Stimulated activated CD8-positive, alpha-beta memory T cell treated with anti-CD3 and anti-CD28 coated beads, Interleukin-4, amount 100 ng/mL, for 48 hours (primary cell): ENCODE measurements around the gene TMEM132A.

Experiments
- DNase-seq: peaks from one replicate; pipeline ENCODE4 v3.0.0-alpha.2; 2020

TMEM132A gene, protein sequence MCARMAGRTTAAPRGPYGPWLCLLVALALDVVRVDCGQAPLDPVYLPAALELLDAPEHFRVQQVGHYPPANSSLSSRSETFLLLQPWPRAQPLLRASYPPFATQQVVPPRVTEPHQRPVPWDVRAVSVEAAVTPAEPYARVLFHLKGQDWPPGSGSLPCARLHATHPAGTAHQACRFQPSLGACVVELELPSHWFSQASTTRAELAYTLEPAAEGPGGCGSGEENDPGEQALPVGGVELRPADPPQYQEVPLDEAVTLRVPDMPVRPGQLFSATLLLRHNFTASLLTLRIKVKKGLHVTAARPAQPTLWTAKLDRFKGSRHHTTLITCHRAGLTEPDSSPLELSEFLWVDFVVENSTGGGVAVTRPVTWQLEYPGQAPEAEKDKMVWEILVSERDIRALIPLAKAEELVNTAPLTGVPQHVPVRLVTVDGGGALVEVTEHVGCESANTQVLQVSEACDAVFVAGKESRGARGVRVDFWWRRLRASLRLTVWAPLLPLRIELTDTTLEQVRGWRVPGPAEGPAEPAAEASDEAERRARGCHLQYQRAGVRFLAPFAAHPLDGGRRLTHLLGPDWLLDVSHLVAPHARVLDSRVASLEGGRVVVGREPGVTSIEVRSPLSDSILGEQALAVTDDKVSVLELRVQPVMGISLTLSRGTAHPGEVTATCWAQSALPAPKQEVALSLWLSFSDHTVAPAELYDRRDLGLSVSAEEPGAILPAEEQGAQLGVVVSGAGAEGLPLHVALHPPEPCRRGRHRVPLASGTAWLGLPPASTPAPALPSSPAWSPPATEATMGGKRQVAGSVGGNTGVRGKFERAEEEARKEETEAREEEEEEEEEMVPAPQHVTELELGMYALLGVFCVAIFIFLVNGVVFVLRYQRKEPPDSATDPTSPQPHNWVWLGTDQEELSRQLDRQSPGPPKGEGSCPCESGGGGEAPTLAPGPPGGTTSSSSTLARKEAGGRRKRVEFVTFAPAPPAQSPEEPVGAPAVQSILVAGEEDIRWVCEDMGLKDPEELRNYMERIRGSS

GRCh38 chr11:60924110-60924905 lies at the start of gene TMEM132A:
TMEM132A (plus strand) TSS chr11:60924460; CDS start chr11:60924634, 174 bp downstream.
- peak; percentile 46 for DNase-seq

DNA sequence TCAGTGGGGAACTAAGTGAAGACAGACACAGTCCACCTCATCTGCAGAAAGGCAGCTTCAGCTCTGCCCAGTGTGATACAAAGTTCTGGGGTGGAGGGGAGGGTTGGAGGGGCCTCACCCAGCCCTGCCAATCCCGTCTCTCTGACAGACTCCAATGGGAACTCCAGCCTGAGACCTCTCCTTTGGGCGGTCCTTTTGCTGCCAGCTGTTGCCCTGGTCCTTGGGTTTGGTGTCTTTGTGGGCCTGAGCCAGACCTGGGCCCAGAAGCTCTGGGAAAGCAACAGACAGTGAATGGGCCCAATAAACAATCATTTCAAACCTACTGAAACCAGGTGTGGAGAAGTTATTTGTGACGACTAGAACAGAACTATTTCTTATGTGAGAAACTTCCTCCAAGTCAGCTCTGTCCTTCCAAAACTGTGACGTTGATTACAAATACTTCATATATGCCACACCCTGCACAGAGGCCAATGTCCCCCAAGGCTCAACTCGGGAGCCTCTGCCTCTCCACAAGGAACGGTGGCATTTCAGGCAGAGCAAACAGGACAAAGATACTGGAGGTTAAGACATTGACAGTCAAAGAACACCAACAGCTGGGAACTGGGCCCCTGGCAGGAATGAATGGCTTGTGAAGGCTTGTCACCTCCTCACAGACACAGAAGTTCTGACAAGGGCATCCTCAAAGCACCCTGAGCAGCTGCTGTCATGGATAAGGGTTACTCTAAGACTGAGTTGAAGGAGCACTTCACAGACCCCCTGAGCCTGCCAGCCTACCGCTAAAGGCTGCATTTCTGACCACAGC lies 48.7 kb upstream of the TMEM132A start:
- no peak for DNase-seq

GRCh38 chr11:60876168-60876485 lies 48.1 kb upstream of the TMEM132A start:
- DNase-seq = no peak

DNA sequence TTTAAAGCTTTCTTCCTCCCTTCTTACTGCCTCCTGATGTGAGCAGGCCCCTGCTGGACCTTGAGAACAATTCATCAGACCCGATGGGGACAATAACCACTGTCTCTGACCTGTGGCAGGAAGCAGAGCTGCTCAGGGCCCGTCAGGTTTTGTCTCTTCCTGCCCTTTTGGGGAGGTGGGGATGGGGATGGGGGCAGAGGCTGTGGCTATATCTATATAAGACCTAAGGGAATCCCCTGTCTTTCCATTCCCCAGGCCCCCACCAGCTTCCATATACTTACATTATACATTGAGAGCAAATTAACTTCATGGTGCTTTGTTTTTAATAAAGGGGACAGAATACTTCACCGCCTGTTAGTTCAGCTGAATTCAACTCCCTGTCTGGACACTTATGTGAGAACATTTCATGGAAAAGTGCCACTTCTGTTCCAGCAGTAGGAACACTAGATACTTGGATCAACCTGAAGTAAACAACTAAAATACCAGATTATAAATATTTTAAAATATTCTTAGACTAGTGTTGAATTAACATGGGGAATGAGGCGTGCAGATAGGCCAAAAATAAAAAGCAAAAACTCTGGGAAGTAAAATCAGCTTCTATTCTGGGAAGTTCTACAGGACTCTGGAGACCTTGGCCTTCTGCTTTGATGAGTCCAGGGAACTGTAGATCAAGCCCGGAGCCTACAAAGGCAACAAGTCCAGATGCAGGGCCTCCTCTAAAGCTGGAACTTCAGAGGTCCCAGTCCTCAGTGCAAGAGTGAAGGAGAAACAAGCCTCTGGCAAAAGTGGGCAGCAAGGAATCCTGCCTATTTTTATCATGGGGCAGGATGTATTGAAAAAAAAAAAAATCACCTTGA lies 45.8 kb upstream of the TMEM132A start:
- no peak for DNase-seq

DNA sequence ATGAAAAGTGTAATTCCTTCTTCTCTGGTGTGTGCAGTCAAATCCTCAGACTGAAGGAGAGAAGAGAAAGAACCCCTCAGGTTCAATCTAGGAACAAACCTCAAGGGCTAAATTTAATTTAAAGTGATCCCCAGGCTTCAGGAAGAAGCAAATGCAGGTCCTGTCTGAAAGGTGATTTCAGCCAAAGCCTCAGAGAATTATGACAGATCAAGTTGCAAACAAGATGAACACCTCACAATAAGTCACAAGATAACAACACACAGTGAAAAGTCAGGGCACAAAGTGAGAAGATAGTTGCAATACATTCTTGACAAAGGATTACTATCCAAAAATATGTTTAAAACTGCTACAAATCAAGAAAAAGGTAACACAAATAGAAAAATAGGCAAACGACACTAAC lies 45.2 kb upstream of the TMEM132A start:
- no peak for DNase-seq

- DNase-seq = no peak
Observed at GRCh38 chr11:60879971-60880588, 44.2 kb upstream of the TMEM132A start.

DNA sequence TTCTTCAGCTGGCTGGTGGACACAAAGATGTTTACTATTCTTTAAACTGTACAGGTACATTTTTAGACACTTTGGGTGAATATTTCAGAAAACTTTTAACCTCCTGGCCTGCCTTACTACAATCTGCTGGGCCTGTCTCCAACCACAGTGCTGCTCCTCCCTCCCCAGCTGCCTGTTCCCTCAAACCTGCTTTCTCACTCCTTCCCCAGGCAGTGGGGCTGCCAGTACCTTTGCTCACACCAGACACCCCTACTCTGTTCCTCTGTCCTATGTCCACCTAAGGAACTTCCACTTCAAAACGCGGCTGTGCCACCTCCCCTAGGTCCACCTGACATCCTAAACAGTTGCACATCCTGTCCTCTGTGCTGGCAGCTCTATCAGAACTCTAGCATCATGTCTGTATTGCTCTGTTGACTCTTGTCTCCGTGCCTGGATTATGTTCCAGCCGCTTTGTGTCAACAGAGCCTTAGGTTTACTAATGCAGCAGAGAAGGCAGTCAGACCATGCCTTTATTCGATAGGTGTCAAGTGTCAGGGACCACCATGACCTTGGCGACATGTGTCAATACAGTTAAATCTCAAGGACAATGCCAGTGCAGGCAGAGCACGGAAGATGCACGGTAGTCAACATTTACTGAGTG lies 43.5 kb upstream of the TMEM132A start:
- no peak for DNase-seq

GRCh38 chr11:60887556-60887955 lies 36.7 kb upstream of the TMEM132A start:
- DNase-seq = peak; percentile 67

GRCh38 chr11:60889869-60890311 lies 34.4 kb upstream of the TMEM132A start:
- DNase-seq = no peak

- no peak for DNase-seq
Observed at GRCh38 chr11:60890696-60891095, 33.6 kb upstream of the TMEM132A start.

GRCh38 chr11:60891103-60891741 lies 33.0 kb upstream of the TMEM132A start:
- DNase-seq = no peak

DNA sequence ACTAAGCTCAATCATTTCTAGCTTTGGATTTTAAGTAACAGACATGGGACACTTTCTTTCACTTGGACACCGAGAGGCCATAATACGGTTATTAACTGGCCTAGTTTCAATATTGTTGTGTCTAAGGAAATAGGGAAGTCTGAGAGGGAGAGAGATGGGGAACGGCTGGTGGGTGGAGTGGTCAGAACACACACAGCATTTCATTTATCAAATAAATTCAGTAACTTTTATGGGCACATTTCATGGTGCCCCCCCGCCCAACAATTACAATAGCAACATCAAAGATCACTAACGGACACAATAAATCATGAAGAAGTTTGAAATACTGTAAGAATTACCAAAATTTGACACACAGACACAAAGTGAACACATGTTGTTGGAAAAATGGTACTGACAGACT lies 28.6 kb upstream of the TMEM132A start:
- DNase-seq = no peak

DNA sequence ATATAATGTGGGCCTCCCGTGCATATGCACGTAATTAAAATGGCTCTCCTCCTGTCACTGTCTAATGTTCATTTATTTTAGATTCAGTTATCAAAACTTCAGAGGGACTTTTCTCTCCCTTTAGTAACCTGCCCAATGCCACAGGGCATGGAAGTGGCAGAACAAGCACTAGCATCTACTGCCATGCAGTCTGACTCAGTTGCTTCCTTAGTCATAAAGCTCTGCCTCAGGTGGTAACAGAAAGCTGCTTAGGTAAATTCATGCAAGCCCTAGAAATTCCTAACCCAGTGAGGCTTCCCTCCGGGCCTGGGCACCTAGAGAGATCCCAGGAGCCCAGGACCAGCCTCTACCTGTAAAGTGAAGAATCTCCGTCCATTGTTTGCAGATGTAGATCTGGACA lies 26.8 kb upstream of the TMEM132A start:
- no peak for DNase-seq

DNA sequence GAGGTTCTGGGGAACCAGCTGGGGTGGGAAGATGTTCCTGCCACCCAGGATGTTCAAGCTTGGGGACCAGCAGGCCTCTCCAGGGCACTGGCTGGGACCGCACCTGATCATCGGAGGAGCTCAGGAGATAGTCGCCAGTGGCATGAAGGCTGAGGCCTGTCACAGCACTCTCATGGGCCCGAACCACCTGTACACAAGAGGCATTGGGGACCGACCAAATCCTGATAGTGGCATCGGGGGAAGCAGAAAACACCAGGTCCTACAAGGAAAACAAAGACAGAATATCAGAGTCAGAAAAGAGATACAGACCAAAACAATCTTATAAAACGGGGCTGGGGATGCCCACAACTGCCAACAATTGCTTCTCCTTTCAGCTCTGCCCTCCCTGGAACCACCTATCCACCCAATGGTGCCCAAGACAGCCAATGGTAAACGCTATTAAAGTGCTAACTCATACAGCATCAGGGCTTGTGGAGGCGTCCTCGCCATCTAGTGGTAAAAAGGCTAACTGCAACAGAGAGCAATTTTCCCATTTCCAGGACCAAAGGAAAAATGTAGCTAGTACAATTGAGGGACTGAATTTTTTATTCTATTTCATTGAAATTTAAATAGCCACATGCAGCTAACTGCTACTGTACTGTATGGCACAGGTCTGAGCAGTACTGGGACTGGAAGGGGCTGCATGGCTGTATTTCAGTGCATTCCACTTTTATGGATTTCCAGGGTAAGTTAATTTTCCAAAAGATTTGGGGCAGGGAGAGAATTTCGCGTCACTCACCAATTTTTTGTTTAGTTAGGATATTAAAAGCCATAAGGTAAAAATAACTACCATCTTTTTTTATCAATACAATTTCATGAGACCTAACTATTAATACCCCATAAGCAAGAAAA lies 25.0 kb upstream of the TMEM132A start:
- peak; percentile 42 for DNase-seq

- DNase-seq = no peak
Observed at GRCh38 chr11:60899977-60900376, 24.3 kb upstream of the TMEM132A start.

DNA sequence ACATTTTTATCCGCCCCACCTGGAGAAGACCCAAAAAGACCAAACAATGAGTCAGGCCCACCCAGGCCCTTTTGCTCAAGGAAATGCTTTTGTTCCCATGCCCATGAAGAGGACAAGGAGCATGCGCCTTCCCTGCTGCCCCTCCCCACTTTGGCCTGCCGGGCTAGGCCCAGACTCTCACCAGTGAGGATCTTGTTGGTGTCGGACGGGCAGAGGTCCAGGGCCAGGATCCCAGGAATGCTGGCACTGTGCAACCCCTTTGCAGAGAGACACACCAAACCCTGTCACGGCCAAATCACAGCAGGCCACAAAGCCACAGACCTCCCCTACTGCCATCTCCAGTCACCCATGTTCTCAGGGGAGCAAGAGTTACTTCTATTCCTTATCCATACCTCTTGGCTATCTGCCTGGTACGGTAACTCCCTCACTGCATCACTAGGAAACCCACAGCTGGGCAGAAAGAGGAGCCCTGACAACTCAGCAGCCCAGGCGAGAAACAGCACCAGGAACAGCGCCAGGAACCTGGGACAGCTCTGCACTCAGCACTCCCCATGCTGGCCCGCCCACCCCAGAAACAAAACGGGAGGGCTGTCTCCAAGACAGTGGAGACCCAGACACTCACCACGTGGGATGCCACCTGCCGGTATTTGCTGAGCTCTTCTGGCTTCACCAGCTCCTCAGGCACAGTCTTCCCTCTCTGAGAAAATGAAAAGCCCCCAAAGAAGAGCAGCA lies 23.4 kb upstream of the TMEM132A start:
- no peak for DNase-seq

DNA sequence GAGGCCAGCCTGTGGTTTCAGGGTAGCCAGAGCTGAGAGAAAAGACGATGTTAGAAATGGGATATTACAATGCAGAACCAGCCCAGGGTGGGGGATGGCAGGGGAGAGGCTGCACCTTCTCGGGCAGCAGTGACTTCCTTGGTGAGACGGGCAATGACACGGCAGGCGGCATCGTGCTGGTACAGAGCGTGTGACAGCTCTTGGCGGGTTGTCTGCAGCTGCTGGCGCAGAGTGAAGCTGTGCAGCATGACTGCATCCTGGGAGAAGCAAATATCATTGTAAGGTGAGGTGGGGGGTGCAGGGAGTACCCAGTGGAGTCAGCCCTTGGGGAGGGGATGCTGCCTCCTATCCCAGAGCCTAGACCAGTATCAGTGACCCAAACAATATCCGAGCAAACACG lies 21.6 kb upstream of the TMEM132A start:
- no peak for DNase-seq

DNA sequence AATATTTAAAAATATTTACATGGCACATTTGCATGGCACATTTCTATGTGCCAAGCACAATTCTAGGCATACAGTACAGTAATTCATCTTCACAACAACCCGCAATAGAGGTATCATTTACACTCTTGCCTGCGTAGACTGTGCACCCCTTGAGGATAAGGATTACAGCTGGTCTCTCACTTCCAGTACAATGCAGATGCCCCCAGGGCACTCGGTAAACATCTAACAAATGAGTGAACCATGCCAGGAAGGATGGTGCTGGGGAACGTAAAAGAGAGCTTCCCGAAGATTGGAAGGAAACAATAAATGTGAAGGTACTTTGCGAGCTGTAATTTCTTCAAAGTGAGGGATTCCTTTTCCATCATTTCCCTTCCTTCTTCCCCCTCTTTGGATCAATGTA lies 19.2 kb upstream of the TMEM132A start:
- no peak for DNase-seq
